Measurements from ENCODE around the gene DEAF1. TPM values are rescaled to one million over a fixed set of nuclear protein-coding genes. Genes with fewer than 3 reads are reported as not detected.

DEAF1 gene
- total RNA-seq, 1 experiment from 2014 or later = 62.2 TPM

- TF ChIP-seq EMX1 (CRISPR knock-in tag; IDR thresholded peaks at IDR 0.05) (0 out of 2 replicates have a peak, but pooled peaks have one; percentile 61), MYBL2 (CRISPR knock-in tag; IDR thresholded peaks at IDR 0.05) (no peak), USF1 (CRISPR knock-in tag; IDR thresholded peaks at IDR 0.05) (no peak), ZNF512 (CRISPR knock-in tag; IDR thresholded peaks at IDR 0.05; ENCODE audit: borderline replicate concordance) (no peak), NR1H2 (CRISPR knock-in tag; IDR thresholded peaks at IDR 0.05) (no peak), SOX15 (CRISPR knock-in tag; IDR thresholded peaks at IDR 0.05) (no peak), ELF4 (CRISPR knock-in tag; IDR thresholded peaks at IDR 0.05; ENCODE audit: low read depth) (no peak), ZBTB43 (CRISPR knock-in tag; IDR thresholded peaks at IDR 0.05) (no peak), GTF2I (CRISPR knock-in tag; conservative IDR thresholded peaks at IDR 0.05) (no peak), ZNF317 (CRISPR knock-in tag; IDR thresholded peaks at IDR 0.05; ENCODE audit: borderline replicate concordance, low read depth) (no peak), CDX4 (CRISPR knock-in tag; IDR thresholded peaks at IDR 0.05; ENCODE audit: borderline replicate concordance) (no peak), CTCF (IDR thresholded peaks at IDR 0.05) (no peak), ZSCAN18 (CRISPR knock-in tag; IDR thresholded peaks at IDR 0.05) (no peak), E2F5 (CRISPR knock-in tag; IDR thresholded peaks at IDR 0.05) (peak; percentile 34; the same call in 1 of the 2 replicates), FOXJ3 (CRISPR knock-in tag; IDR thresholded peaks at IDR 0.05; ENCODE audit: borderline replicate concordance) (no peak), RORB (CRISPR knock-in tag; IDR thresholded peaks at IDR 0.05) (no peak), NFE2L1 (CRISPR knock-in tag; IDR thresholded peaks at IDR 0.05) (no peak), NR3C1 (CRISPR knock-in tag; conservative IDR thresholded peaks at IDR 0.05; ENCODE audit: low read depth) (no peak), AR (CRISPR knock-in tag; IDR thresholded peaks at IDR 0.05) (no peak), ZNF281 (CRISPR knock-in tag; IDR thresholded peaks at IDR 0.05) (no peak), ZNF219 (CRISPR knock-in tag; IDR thresholded peaks at IDR 0.05; ENCODE audit: borderline replicate concordance) (no peak)
Observed at GRCh38 chr11:615504-616319, 79.3 kb downstream of the DEAF1 start, which contains the start of gene IRF7 (continued).

Measured in WTC11 (cell line).